K562 (cell line): ENCODE measurements around the gene MTERF2.

Experiments used
- CTCF ChIP-seq, 3 experiments: IDR thresholded peaks in 2 of 3; conservative IDR thresholded peaks in 1 of 3; 2 replicates each; pipeline ENCODE4 v1.5.1; 2011 to 2012; ENCODE audit warnings: low read length in 3 of 3, mild to moderate bottlenecking in 3 of 3, control low read depth in 2 of 3, improper control_type of control experiment in 1 of 3, inconsistent platforms in 1 of 3, low read depth in 1 of 3, mixed read lengths in 1 of 3, moderate library complexity in 1 of 3; ENCODE audit not compliant: insufficient read depth in 2 of 3
- ZFP36 ChIP-seq: fragments of 150-350 bp; IDR thresholded peaks from 2 replicates; pipeline ENCODE4 v1.6.1; 2018; ENCODE audit warnings: low read length, low read depth; ENCODE audit not compliant: partially characterized antibody
- ZNF143 ChIP-seq: sonication (generic); formaldehyde crosslinking; IDR thresholded peaks from 2 replicates; pipeline ENCODE4 v1.9.0; 2022; ENCODE audit warnings: mild to moderate bottlenecking, missing genetic modification reagents

- no peak for TF ChIP-seq CTCF (IDR thresholded peaks at IDR 0.05 in 2 of 3, conservative IDR thresholded peaks at IDR 0.05 in 1 of 3; ENCODE audit: insufficient read depth in 2 of 3, low read depth in 1 of 3, low read length in 3 of 3)
- TF ChIP-seq ZNF143, result no peak
- TF ChIP-seq ZFP36, result no peak
These were observed 26.5 kb downstream of the MTERF2 start for GRCh38 chr12:106960443-106960842.
